ENCODE measurements around the gene NABP2.

- TF ChIP-seq POLR2A (IDR thresholded peaks at IDR 0.05; ENCODE audit: low read depth, low read length): no peak
- no peak for TF ChIP-seq CTCF (conservative IDR thresholded peaks at IDR 0.05; ENCODE audit: low read depth, low read length)
- no peak for TF ChIP-seq RCOR1 (IDR thresholded peaks at IDR 0.05; ENCODE audit: insufficient replicate concordance, low read length)
- TF ChIP-seq SMC3 (IDR thresholded peaks at IDR 0.05; ENCODE audit: low read depth, low read length): no peak
- TF ChIP-seq USF2 (IDR thresholded peaks at IDR 0.05; ENCODE audit: low read depth, low read length): no peak
- no peak for TF ChIP-seq BHLHE40 (IDR thresholded peaks at IDR 0.05; ENCODE audit: low read depth, low read length)
- no peak for TF ChIP-seq MXI1 (IDR thresholded peaks at IDR 0.05; ENCODE audit: borderline replicate concordance, low read depth, low read length)
- no peak for TF ChIP-seq RFX5 (IDR thresholded peaks at IDR 0.05; ENCODE audit: low read depth, low read length)
These were observed 21.8 kb upstream of the NABP2 start for GRCh38 chr12:56202366-56202765.
